Measurements from ENCODE around the gene LSM2.
"Not testable (repeated sequence)": the region's sequence is repeated elsewhere in the genome, so short reads cannot be mapped to it uniquely, and the experiment has no call there.

The LSM2 gene

DNA sequence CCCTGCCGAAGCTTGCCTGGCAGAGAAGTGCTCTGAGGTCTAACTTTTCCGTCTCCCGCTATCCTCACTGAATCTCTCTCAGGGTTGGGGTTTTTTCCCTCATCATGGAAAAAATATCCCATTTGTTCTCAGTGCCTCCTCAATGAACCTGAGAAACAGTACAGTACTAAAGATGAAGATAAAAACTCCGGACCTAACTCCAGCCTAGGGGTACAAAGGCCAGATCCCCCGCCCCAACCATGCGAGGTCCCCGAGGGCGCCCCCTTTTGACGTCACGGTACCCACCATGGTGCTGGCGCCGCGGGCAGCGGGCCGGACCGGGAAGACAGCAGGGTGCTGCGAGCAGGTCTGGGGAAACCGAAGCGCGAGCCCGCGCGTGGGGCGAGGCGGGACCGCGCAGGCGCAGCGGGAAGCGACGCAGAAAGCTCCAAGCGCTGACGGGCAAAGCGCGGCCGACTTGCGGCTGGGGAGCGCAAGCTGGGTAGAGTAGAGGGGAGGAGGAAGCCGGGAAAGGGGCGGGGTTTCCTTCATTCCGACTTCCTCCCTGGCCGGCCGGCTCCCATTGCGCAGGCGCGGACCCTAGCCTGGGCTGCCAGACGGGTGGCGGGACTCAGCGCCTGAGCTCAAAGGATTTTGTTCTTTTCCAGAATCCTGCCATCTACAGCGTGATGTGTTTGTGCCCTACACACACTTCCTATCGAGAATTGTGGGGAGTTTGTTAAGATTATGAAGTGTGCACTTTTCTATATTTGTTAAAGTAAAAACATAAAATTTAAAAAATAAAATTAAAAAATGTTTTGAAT, at the start of gene LSM2:
Gene LSM2, minus strand, starts transcription at position 497 of the 803 bp plus-strand sequence. Its CDS starts 209 bp downstream, at position 288.
- peak; percentile 96 for DNase-seq

- DNase-seq = not testable (repeated sequence)
Measured at GRCh38 chr6:31851980-31852718, 45.4 kb upstream of the LSM2 start.

- no peak for DNase-seq
Measured at GRCh38 chr6:31851485-31851832, 44.7 kb upstream of the LSM2 start.

GRCh38 chr6:31850765-31851484, 44.2 kb upstream of the LSM2 start:
- no peak for DNase-seq

GRCh38 chr6:31847276-31847978, 40.7 kb upstream of the LSM2 start:
- no peak for DNase-seq

GRCh38 chr6:31844507-31844906, 37.7 kb upstream of the LSM2 start:
- no peak for DNase-seq

DNA sequence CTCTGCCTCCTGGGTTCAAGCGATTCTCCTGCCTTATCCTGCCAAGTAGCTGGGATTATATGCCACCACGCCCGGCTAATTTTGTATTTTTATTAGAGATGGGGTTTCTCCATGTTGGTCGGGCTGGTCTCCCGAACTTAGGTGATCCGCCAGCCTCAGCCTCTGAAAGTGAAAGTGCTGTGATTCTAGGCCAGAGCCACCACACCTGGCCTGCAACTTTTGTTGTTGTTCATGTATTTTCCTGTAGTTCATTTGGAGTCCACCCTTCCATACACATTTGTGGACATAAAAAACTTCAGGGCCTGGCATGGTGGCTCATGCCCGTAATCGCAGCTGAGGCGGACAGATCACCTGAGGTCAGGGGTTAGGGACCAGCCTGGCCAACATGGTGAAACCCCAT, 35.3 kb upstream of the LSM2 start:
- no peak for DNase-seq

GRCh38 chr6:31839779-31840126, 33.0 kb upstream of the LSM2 start:
- DNase-seq = not testable (repeated sequence)

DNA sequence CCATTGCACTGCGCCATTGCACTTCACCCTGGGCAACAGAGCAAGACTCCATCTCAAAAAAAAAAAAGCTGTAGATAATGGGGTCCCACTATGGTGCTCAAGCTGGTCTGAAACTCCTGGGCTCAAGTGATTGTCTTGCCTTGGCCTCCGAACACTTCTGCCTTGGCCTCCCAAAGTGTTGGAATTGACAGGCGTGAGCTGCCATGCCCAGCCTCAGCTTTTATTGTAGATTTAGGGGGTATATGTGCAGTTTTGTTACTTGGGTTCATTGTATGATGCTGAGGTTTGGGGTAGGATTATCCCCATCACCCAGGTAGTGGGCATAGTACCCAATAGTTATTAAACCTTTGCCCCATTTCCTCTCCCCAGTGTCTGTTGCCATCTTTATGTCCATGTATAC, 32.2 kb upstream of the LSM2 start:
- no peak for DNase-seq

DNA sequence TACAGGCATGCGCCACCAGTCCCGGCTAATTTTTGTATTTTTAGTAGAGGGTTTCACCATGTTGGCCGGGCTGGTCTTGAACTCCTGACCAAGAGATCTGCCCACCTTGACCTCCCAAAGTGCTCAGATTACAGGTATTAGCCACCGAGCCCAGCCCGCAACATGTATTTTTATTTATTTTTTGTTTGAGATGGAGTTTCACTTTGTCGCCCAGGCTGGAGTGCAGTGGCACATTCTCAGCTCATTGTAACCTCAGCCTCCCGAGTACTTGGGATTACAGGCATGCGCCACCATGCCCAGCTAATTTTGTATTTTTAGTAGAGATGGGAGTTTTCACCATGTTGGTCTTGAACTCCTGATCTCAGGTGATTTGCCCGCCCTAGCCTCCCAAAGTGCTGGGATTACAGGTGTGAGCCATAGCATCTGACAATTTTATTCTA, 31.4 kb upstream of the LSM2 start:
- DNase-seq = not testable (repeated sequence)

DNA sequence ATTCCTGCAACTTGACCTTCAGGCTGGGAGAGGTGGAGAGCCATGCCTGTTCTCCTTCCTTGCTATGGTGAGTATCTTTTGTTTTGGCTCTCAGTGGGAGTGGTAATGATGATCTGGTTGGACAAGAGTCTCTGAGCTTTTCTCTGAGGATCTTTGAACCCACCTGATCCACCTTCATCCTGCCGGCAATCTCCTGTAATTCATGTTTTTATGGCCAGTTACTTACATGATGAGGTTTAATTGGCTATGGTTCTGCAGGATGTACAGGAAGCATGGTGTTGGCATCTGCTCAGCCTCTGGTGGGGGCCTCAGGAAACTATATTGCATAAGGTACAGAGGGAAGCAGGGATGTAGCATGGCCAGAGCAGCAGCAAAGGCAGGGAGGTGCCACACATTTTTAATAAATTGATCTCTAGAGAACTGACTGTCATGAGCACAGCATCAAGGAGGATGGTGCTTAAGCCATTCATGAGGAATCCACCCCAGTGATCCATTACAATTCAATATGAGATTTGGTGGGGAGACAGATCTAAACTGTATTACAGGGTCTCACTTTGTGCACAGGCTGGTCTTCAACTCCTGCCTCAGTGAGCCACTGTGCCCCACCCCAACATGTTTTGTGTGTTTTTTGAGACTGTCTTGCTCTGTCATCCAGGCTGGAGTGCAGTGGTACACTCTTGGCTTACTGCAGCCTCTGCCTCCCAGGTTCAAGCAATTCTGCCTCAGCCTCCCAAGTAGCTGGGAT, 30.8 kb upstream of the LSM2 start:
- no peak for DNase-seq

DNA sequence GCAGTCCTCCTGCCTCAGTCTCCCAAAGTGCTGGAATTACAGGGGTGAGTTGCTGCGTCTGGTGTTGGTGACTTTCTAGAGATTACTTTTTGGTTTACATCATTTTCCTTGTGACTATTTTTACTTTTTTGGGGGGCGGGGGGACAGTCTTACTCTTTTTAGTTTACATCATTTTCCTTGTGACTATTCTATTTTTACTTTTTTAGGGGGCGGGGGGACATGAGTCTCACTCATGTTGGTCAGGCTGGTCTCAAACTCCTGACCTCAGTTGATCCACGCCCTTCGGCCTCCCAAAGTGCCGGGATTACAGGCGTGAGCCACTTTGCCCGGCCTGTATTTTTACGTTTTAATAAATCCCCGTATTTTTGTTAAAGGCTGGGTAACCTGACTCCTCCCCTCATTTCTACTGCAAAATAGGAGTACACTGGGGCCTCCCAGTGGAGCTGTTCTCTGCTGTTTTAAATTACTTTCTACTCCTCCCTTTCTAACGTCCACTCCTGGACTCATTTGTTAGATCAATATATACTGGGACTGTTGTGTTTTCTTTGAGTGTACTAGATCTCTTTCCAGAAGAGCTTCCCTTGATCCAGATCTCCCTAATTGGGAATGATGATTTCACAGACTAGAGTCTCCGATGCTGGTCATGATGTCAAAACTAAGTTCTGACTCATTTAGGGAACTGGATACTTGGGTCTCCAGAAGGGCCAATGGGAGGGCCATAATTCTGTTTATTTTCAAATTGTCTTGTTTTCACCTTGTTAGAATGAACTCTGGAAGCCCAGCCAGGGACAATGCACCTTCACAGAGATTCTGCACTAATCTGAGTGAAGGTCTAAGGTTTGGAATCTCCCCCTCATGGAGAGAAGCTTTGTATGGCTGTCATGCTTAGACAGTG, 30.0 kb upstream of the LSM2 start:
- no peak for DNase-seq

DNA sequence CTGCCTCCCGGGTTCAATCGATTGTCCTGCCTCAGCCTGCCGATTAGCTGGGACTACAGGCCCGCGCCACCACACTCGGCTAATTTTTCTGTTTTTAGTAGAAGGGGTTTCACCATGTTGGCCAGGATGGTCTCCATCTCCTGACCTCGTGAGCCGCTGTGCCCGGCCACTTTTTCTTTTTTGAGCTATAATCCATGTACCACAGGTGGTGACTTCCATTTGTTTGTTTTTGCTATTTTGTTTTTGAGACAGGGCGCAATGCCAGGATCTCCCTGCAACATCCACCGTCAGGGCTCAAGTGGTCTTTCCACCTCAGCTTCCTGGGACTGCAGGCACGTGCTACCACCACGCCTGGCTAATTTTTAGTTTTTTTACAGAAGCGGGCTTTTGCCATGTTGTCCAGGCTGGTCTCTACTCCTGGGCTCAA, 29.3 kb upstream of the LSM2 start:
- DNase-seq = no peak

DNA sequence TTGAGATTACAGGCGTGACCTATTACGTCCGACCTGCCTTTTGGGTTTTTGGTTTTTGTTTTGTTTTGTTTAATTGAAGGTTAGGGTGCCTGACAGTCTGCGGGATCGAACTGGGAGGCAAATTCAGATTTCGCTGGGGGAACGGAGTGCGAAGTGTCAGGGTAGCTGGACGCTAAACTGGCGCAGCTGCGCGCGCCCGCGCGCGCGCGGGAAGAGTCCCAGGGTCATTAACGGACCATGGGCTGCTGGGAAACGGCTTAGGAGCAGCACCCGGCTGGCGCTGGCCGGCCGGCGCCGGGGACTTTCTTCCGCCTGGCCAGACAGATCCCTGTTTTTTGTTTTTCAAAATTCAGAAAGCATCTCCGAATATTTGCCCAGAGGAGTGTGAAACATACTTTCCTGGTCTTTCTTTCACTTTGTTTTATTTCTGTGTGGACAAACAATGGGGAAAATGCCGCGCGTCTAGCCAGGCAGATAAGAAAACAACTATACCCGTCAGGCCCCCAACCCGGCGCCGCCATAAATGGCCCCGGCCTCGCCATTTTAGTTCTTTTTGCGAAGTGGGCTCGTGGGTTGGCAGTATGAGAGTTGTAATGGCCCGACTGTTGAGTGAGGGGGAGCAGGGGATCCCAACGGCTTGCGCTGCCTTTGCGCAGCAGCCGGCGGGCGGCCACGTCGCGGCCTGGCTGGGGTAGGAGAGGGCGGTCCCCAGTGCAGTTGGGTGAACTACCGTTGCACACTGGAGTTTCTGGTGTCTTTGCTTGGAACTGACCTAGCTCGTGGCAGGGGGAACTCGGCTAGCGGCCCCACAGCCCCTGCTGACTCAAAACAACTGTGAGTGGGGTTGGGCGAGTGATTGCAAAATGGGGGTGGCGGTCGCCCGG, 27.8 kb upstream of the LSM2 start:
- peak; percentile 71 for DNase-seq

DNA sequence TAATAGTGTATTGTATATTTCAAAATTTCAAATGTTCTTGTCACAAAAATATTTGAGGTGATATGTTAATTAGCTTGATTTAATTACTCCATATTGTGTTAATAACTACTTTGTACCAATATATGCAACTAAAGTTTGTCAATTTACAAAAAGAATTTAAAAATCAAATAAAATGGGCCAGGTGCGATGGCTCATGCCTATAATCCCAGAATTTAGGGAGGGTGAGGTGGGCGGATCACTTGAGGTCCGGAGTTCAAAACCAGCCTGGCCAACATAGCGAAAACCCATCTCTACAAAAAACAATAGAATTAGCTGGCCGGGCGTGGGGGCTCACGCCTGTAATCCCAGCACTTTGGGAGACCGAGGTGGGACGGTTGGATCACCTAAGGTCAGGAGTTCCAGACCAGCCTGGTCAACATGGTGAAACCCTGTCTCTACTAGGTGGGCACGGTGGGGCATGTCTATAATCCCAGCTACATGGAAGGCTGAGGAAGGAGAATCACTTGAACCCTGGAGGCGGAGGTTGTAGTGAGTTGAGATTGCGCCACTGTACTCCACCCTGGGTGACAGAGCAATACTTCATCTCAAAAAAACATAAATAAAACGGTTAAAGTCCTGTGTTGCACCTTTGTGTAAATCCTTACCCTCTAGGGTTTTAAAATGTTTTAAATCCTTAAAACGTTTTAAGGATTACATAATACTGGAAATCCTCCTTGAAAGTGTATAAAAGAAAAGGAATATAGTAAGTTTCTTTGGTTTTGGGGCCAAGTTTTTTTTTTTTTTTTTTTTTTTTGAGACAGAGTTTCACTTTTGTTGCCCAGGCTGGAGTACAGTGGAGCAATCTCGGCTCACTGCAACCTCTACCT, 24.8 kb upstream of the LSM2 start:
- no peak for DNase-seq

GRCh38 chr6:31830886-31831335, 24.1 kb upstream of the LSM2 start:
- DNase-seq = no peak

GRCh38 chr6:31829633-31830283, 23.0 kb upstream of the LSM2 start:
- DNase-seq = no peak

GRCh38 chr6:31827286-31828079, 20.7 kb upstream of the LSM2 start, which contains the start of gene HSPA1B:
HSPA1B (plus strand) TSS chr6:31827738; CDS start chr6:31827951, 213 bp downstream.
- peak; percentile 98 for DNase-seq
